Measurements from ENCODE around the gene POLQ. TPM values are rescaled to one million over a fixed set of nuclear protein-coding genes. Genes with fewer than 3 reads are reported as not detected.
A peak's percentile ranks its signal among the peaks of the same experiment; 100 is the strongest.

POLQ gene
- total RNA-seq, 1 donor from 2014 or later: 12.2 TPM

DNA sequence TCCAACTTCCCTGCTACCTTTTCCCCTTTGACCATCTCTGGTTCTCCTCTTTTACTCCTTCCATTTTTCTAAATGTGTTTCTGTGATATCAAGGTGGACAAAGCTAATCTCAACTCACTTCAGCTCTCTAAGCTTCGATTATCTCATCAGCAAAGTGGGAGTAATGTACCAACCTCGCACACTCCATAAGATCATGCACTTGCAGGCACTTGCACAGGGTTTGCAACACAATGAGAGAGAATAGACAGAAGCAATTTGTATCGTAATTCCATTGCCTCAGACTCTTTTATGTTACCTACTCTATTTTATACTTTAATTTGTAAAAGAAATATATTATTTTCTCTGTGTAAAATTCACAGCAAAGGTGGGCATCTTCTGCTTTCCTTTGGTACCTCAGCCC, 7.0 kb upstream of the POLQ start:
- Mint-ChIP-seq H3K27me3 (no peaks in the 10 kb centered on the region), H3K36me3 (no peaks in the 10 kb centered on the region), H3K4me1 (ENCODE audit: unreplicated experiment) (no peaks in the 10 kb centered on the region), H3K4me3 (no peak overlapping the region), H3K9me3 (no peaks in the 10 kb centered on the region), H3K27ac (no peak overlapping the region)
- no peak for DNase-seq (ENCODE audit: extremely low spot score, unreplicated experiment)
- TF ChIP-seq, protein P1, sequence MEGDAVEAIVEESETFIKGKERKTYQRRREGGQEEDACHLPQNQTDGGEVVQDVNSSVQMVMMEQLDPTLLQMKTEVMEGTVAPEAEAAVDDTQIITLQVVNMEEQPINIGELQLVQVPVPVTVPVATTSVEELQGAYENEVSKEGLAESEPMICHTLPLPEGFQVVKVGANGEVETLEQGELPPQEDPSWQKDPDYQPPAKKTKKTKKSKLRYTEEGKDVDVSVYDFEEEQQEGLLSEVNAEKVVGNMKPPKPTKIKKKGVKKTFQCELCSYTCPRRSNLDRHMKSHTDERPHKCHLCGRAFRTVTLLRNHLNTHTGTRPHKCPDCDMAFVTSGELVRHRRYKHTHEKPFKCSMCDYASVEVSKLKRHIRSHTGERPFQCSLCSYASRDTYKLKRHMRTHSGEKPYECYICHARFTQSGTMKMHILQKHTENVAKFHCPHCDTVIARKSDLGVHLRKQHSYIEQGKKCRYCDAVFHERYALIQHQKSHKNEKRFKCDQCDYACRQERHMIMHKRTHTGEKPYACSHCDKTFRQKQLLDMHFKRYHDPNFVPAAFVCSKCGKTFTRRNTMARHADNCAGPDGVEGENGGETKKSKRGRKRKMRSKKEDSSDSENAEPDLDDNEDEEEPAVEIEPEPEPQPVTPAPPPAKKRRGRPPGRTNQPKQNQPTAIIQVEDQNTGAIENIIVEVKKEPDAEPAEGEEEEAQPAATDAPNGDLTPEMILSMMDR (conservative IDR thresholded peaks at IDR 0.05): no peak

DNA sequence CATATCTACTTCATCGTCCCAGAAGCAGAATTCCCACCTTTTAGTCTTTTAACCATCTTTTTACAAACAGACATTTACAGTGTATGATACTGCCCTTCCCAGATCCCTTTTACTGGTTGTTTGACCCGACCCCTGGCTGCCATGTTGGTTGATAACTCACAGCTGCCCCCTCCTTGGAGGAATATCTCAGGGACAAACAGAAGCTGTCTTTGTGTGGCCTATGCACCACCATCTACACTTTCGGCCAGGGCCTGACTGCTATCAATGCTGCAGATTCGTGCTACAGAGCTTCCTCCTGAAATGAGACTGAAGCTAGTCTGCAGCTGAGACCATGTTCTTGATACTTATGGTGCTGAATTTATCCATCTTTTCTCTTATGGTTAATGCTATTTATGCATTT, 6.6 kb upstream of the POLQ start:
- no peak overlapping the region for H3K27ac Mint-ChIP-seq
- H3K4me3 Mint-ChIP-seq: no peak overlapping the region
- TF ChIP-seq, protein P1 (conservative IDR thresholded peaks at IDR 0.05): no peak
- DNase-seq (ENCODE audit: extremely low spot score, unreplicated experiment): no peak
- H3K4me1 Mint-ChIP-seq (ENCODE audit: unreplicated experiment): no peaks in the 10 kb centered on the region
- no peaks in the 10 kb centered on the region for H3K36me3 Mint-ChIP-seq
- no peaks in the 10 kb centered on the region for H3K27me3 Mint-ChIP-seq
- no peaks in the 10 kb centered on the region for H3K9me3 Mint-ChIP-seq

DNA sequence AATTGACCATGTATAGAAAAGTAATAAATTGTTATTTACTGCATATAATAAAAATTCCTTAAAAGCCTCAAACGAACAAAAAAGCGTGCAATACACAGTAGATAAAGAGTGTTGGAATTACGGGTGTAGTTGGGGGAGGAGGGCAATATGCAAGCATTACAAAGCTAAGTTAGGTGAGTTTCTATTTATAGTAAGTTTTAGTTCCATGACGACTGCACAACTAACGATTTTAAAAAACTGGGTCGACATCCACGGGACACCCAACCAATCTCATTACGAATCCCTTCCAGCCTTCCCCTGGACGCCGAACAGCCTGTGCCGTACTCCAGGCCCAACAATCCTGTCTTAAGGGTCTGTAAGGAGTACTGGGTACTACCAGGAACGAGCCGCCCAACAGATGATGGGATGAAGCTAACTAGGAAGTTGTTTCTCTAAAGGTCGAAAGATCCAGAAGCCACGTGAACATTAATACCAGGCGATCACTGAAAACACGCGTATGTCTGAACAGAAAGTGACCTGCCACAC, 677 bp downstream of the POLQ start:
- Mint-ChIP-seq H3K27me3 (no peaks in the 10 kb centered on the region), H3K36me3 (no peaks in the 10 kb centered on the region), H3K27ac (peak overlapping the region; percentile 62), H3K4me3 (peak overlapping the region; percentile 92), H3K4me1 (ENCODE audit: unreplicated experiment) (peaks cover 4% of the 10 kb centered on the region), H3K9me3 (no peaks in the 10 kb centered on the region)
- TF ChIP-seq, protein P1 (conservative IDR thresholded peaks at IDR 0.05): no peak
- DNase-seq (ENCODE audit: extremely low spot score, unreplicated experiment): no peak

DNA sequence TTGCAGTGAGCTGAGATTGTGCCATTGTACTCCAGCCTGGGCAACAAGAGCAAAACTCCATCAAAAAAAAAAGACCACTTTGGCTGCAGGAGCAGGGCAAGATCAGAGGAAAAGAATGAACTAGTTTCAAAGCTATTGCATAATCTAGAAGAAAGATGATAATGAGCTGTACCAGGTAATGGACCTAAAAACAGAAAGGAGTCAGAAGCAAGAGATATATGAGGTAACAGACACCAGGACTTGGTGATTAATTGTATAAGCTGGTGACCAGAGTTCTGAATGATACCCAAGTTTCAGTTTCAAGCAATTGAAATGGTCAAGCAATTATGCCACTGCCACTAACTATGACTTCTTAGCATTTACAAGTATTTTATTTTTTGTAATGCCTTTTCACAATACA, 2.9 kb downstream of the POLQ start:
- Mint-ChIP-seq H3K27me3 (no peaks in the 10 kb centered on the region), H3K36me3 (no peaks in the 10 kb centered on the region), H3K27ac (no peak overlapping the region)

DNA sequence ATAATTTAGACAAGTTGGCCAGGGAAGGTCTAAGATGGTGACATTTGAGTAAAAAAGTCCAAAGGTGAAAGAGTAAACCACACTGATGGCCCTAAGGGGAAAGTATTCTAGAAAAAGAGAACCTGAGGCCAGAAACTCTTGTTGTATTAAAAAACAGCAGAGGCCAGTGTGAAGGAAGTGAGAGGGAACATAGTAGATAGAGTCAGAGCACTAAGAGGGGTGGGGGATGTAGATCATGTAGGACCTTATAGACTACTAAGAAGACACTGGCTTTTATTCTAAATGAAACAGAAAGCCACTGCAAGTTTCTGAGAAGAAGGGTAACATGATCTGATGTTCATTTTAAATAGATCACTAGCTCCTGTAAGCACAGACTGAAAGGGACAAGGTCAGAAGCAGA, 14.5 kb downstream of the POLQ start:
- Mint-ChIP-seq H3K9me3 (no peaks in the 10 kb centered on the region), H3K27ac (no peak overlapping the region), H3K4me1 (ENCODE audit: unreplicated experiment) (no peaks in the 10 kb centered on the region), H3K4me3 (no peak overlapping the region), H3K27me3 (no peaks in the 10 kb centered on the region), H3K36me3 (no peaks in the 10 kb centered on the region)
- TF ChIP-seq, protein P1 (conservative IDR thresholded peaks at IDR 0.05): no peak
- DNase-seq (ENCODE audit: extremely low spot score, unreplicated experiment): no peak

More for the DNA sequence above, 2.9 kb downstream of the POLQ start:
- TF ChIP-seq, protein P1 (conservative IDR thresholded peaks at IDR 0.05): no peak
- no peak for DNase-seq (ENCODE audit: extremely low spot score, unreplicated experiment)
- H3K4me1 Mint-ChIP-seq (ENCODE audit: unreplicated experiment): peaks cover 4% of the 10 kb centered on the region
- no peaks in the 10 kb centered on the region for H3K9me3 Mint-ChIP-seq
- H3K4me3 Mint-ChIP-seq: no peak overlapping the region

DNA sequence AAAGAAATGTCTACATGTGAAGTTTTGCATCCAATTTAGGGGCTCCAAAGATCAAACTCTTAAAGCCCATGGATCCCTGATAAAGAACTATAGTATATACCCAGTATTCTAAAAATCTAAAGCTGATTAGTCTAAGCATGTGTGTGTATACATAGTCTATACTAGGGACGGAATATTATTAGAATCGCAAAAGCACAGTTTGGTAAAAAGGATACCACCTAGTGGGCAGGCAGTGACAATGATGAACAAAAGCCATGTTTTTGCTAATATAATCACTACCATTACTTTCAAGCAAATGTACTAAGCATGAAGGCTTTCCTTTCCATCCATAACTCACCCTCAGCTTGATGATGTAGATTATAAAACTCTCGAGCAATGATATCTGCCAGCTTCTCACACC, 16.5 kb downstream of the POLQ start:
- DNase-seq (ENCODE audit: extremely low spot score, unreplicated experiment): no peak
- Mint-ChIP-seq H3K4me3 (no peak overlapping the region), H3K36me3 (peaks cover 7% of the 10 kb centered on the region), H3K4me1 (ENCODE audit: unreplicated experiment) (no peaks in the 10 kb centered on the region), H3K9me3 (no peaks in the 10 kb centered on the region), H3K27ac (no peak overlapping the region), H3K27me3 (no peaks in the 10 kb centered on the region)
- TF ChIP-seq, protein P1 (conservative IDR thresholded peaks at IDR 0.05): peak; percentile 63
